ENCODE measurements around the gene ANTKMT.

The ANTKMT gene

GRCh38 chr16:743794-744500, 23.0 kb downstream of the ANTKMT start:
- H3K4me3 ChIP-seq (ENCODE audit: low read depth, low read length): no peak overlapping the region
- TF ChIP-seq CTCF (IDR thresholded peaks at IDR 0.05; ENCODE audit: control insufficient read depth, extremely low read depth, insufficient read depth): no peak
- DNase-seq (ENCODE audit: low read depth): no peak

- no peak for DNase-seq (ENCODE audit: low read depth)
- H3K4me3 ChIP-seq (ENCODE audit: low read depth, low read length): no peak overlapping the region
- TF ChIP-seq CTCF (IDR thresholded peaks at IDR 0.05; ENCODE audit: control insufficient read depth, extremely low read depth, insufficient read depth): peak; percentile 28; the same call in 1 of the 2 replicates
Observed at GRCh38 chr16:745739-746138, 24.8 kb downstream of the ANTKMT start.

- no peak for TF ChIP-seq CTCF (IDR thresholded peaks at IDR 0.05; ENCODE audit: control insufficient read depth, extremely low read depth, insufficient read depth)
- no peak for DNase-seq (ENCODE audit: low read depth)
- H3K4me3 ChIP-seq (ENCODE audit: low read depth, low read length): no peak overlapping the region
Observed at GRCh38 chr16:746637-747036, 25.7 kb downstream of the ANTKMT start.

GRCh38 chr16:747978-748746, 27.2 kb downstream of the ANTKMT start:
- TF ChIP-seq CTCF (IDR thresholded peaks at IDR 0.05; ENCODE audit: control insufficient read depth, extremely low read depth, insufficient read depth): no peak
- no peak overlapping the region for H3K4me3 ChIP-seq (ENCODE audit: low read depth, low read length)
- no peak for DNase-seq (ENCODE audit: low read depth)

GRCh38 chr16:749010-749409, 28.1 kb downstream of the ANTKMT start:
- H3K4me3 ChIP-seq (ENCODE audit: low read depth, low read length): no peak overlapping the region
- no peak for TF ChIP-seq CTCF (IDR thresholded peaks at IDR 0.05; ENCODE audit: control insufficient read depth, extremely low read depth, insufficient read depth)
- DNase-seq (ENCODE audit: low read depth): no peak

GRCh38 chr16:750485-750884, 29.5 kb downstream of the ANTKMT start:
- DNase-seq (ENCODE audit: low read depth): no peak
- H3K4me3 ChIP-seq (ENCODE audit: low read depth, low read length): no peak overlapping the region
- no peak for TF ChIP-seq CTCF (IDR thresholded peaks at IDR 0.05; ENCODE audit: control insufficient read depth, extremely low read depth, insufficient read depth)

Data from LNCaP clone FGC (cell line).